HG03460 (cell line): ENCODE measurements around the gene TMEM63A.
"Not testable (repeated sequence)": the region's sequence is repeated elsewhere in the genome, so short reads cannot be mapped to it uniquely, and the experiment has no call there.

Experiments
- ATAC-seq: cut with Tn5 transposase; IDR thresholded peaks from one replicate; pipeline ENCODE4 v1.9.1; 2021; ENCODE audit not compliant: unreplicated experiment

TMEM63A gene

GRCh38 chr1:225909477-225909876 is 27.3 kb upstream of the TMEM63A start:
- ATAC-seq, result no peak

- no peak for ATAC-seq
Measured at GRCh38 chr1:225908773-225909172, 26.6 kb upstream of the TMEM63A start.

DNA sequence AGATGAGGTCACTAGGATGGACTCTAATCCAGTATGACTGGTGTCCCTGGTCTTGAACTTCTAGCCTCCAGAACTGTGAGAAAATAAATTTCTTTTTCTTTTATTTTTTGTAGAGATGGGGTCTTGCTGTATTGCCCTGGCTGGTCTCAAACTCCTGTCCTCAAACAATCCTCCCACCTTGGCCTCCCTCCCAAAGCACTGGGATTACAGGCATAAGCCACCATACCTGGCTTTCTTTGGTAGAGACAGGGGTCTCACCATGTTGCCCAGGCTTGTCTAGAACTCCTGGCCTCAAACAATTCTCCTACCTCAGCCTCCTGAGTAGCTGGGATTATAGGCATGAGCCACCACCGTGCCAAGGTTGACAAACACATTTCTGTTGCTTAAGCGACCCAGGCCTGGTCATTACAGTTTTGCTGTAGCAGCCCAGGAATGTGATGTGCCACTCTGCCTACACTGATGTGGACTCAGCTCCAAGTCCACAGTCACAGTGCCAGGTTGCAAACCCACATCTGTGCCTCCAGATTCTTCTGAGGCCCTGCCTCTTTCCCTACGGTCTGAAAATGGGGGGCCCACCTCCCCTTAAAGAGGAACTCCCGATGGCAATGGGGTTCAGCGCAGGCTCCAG is 25.9 kb upstream of the TMEM63A start:
- no peak for ATAC-seq

DNA sequence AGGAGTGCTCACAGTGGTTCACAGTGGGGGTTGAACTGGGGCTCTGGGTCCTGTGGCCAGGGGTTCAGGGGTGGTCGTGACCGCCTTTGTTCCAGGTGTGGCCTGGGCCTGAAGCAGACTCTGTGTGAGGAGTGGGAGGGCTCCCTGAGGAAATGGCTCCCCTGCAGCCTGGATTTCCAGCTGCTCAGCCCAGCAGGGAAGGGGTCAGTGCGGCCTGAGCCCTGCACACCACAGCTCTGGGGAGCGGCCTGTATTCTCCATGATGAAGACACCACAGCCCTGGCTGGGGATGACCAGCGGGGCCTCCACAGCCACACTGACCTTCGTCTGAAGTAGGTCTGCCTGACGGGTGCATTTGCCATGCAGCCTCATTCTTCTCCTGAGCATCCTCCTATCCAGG is 25.2 kb upstream of the TMEM63A start:
- ATAC-seq, result no peak

- no peak for ATAC-seq
Measured at GRCh38 chr1:225906467-225906866, 24.3 kb upstream of the TMEM63A start.

- no peak for ATAC-seq
Measured at GRCh38 chr1:225903623-225904022, 21.4 kb upstream of the TMEM63A start.

- no peak for ATAC-seq
Measured at GRCh38 chr1:225899044-225899925, 17.1 kb upstream of the TMEM63A start.

GRCh38 chr1:225897595-225898514 is 15.7 kb upstream of the TMEM63A start:
- ATAC-seq, result no peak

GRCh38 chr1:225896937-225897549 is 14.9 kb upstream of the TMEM63A start:
- ATAC-seq, result peak; percentile 100

DNA sequence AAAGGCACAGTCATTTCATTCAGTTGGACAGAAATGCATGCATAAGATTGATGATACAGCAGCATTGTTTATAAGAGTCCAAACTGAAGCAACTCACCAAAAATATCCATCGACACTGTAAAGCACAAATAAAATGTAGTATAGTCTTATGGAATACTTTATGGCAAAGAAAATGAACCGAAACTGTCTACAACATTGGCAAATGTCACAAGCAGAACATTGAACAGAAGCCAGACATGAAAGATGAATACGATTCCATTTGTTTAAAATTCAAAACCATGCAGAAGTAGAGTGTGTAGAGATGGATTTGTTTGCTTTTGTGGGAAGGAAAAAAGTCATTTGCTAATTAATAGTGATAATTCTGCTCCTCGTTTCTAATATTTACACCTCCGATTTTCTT is 14.3 kb upstream of the TMEM63A start:
- no peak for ATAC-seq

DNA sequence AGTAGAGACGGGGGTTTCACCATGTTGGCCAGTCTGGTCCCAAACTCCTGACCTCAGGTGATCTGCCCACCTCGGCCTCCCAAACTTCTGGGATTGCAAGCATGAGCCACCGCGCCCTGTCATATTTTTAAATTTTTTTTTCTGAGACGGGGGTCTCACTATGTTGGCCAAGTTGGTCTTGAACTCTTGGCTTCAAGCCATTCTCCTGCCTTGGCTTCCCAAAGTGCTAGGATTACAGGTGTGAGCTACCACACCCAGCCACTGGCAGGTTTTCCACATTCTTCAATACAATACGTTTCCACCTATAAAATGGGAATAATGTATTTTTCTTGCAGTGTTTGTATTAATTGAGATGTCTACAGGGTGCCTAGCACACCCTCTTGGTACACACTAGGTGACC is 10.1 kb upstream of the TMEM63A start:
- ATAC-seq, result no peak

DNA sequence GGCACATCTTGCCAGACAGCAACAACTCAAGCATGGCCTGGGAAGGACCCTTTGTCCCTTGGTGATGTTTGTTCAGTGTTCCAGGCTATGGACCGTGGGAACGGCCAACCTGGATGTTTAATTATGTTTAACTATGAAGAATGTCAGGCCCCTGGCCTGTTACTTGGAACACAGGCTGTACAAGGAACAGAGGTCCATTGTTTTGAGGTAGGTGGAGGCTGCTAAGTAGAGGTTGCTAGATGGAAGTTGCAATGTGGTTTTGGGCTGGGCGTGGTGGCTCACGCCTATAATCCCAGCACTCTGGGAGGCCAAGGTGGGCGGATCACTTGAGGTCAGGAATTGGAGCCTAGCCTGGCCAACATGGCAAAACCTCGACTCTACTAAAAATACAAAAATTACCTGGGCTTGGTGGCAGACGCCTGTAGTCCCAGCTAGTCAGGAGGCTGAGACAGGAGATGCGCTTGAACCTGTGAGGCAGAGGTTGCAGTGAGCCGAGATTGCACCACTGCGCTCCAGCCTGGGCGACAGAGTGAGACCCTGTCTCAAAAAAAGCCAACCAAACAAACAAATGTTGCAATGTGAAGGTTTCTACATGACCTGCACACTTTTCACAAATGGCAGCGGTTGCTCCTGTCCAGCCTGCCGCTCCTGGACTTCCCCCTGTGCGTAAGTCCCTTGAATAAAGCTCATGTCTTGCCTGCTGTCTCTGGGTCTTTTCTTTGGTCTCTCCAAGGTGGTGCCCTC is 9.2 kb upstream of the TMEM63A start:
- no peak for ATAC-seq

DNA sequence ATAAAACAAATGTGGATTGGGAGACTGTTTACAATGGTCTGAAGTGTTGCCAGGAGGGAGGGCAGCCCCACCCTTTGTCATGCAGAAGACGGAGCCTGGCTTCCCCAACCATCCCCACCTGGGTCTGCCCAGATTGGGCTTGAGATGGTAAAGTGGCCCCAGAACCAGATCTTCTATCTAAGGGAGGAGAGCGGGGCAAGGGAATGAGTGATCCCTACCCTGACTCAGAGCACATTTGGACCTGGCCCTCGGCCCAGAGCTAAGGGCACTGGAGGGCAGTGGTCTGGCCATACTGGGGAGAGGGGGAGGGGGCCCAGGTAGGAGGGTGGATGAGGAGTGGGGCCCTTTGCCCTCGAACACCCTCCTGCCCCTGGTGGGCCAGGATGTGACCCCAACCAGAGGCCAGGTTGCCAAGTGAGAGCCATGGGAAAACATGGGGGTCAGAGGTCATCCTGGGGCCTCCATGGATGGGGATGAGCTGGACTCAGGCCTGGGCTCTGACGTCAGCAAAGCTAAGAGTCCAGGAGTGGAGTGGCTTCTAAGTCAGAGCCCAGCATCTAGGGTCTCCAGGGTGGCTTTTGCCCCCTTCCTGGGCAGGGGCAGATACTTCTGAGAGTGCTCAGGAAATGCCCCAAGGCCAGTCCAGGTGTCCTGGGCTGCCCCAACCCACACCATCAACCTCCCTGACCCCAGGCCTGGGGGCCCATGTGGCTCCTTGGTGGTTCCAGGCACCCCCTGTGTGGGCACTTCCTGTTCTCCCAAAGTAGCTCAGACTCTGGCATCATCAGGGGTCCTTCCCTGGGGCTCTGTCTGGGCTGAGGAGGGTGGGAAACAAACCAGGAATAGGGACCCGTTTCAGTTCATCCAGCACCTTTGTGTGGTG is 8.4 kb upstream of the TMEM63A start:
- ATAC-seq, result no peak

DNA sequence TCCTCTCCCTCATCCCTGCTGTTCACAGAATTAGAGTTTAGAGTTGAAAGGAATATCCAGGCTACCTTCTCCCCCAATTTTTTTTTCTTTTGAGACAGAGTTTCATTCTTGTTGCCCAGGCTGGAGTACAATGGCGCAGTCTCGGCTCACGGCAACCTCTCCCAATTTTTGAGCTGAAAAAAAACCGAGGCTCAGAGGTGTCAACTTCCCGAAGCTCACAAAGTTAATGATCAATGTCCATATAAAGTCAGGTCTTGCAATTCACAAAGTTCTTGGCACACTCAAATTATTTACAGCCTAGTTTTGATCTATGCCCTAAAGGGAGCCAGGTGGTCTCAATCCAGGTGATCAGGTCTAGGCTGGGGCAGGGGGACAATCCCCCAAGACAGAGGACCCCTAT is 7.6 kb upstream of the TMEM63A start:
- no peak for ATAC-seq

- ATAC-seq, result no peak
Measured at GRCh38 chr1:225888898-225889601, 6.9 kb upstream of the TMEM63A start, which contains the start of gene LEFTY1. LEFTY1 (minus strand) TSS chr1:225889146; CDS start chr1:225889066, 80 bp downstream.

GRCh38 chr1:225888289-225888897 is 6.2 kb upstream of the TMEM63A start:
- ATAC-seq, result no peak

DNA sequence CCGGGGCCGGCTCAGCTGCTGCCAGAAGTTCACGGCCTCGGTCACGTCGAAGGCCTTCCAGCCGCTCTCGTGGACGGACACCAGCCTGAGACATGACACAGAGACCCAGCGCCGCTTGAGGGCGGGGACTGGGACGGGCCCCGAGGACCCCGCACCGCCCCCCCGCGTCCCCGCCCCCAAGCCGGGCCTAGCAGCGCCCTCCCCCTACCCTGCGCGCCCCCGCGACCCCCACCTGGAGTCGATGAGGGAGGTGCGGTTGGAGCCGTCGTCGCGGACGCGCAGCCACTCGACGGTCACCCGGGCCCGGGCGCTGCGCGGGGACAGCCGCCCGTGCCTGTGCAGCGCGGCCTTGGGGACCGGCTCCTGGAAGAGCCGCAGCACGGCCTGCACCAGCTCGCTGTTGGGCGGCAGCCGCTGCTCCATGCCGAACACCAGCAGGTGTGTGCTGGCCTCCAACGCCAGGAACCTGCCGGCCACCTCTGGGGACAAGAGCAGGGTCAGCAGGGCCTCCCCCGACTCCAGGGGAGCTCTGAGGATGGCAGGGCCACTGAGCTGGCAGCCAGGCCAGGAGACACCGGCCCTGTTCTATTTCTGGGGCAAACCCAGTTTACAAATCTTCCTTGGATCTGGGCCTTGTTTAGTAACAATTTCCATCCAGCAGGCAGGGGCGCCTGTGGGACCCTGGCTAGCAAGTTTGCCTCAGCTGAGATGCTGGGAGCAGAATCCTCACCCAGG is 5.5 kb upstream of the TMEM63A start:
- not testable (repeated sequence) for ATAC-seq

DNA sequence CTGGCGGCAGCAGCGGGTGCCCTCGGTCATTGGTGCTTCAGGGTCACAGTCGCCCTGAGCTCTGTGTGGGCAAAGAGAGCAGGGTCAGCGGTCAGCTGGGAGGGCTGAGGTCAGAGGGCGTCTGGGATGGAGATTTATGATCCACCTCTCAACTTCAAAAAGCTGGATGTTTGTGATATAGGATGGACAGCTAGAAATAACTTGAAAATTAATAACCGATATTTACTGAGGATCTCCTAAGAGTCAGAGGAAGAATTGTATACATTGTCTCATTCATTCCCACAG is 4.8 kb upstream of the TMEM63A start:
- ATAC-seq, result no peak
